NCI-H1105 (cell line): ENCODE measurements around the gene ZNF555.
"Not testable (repeated sequence)": the region's sequence is repeated elsewhere in the genome, so short reads cannot be mapped to it uniquely, and the experiment has no call there.

Source experiments
- DNase-seq: peaks from one replicate; lab custom pipeline; 2025; lab: John Stamatoyannopoulos, UW

ZNF555 gene

DNA sequence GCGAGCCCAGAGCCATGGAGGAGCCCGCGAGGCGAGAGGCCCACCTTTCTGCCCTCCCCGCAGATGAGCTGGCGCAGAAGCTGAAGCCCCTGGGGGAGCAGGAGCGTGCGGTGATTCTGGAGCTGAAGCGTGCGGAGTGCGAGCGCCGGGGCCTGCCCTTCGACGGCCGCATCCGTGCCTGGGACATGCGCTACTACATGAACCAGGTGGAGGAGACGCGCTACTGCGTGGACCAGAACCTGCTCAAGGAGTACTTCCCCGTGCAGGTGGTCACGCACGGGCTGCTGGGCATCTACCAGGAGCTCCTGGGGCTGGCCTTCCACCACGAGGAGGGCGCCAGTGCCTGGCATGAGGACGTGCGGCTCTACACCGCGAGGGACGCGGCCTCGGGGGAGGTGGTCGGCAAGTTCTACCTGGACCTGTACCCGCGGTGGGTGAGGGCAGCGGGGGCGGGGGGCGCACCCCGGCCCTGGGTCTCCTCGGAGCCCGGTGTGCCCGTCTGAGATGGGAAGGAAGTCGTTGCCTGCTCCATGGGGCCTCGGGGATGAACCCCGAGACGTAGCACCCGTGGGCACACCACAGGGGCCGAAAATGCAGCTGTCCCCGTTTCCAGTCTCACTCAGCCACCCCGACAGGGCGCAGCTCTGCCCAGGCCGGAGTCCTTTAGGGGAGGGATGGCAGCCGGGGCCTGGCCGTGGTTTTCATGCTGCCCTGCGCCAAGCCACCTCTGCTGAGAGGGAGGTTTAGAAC lies 33.7 kb upstream of the ZNF555 start:
- no peak for DNase-seq

DNA sequence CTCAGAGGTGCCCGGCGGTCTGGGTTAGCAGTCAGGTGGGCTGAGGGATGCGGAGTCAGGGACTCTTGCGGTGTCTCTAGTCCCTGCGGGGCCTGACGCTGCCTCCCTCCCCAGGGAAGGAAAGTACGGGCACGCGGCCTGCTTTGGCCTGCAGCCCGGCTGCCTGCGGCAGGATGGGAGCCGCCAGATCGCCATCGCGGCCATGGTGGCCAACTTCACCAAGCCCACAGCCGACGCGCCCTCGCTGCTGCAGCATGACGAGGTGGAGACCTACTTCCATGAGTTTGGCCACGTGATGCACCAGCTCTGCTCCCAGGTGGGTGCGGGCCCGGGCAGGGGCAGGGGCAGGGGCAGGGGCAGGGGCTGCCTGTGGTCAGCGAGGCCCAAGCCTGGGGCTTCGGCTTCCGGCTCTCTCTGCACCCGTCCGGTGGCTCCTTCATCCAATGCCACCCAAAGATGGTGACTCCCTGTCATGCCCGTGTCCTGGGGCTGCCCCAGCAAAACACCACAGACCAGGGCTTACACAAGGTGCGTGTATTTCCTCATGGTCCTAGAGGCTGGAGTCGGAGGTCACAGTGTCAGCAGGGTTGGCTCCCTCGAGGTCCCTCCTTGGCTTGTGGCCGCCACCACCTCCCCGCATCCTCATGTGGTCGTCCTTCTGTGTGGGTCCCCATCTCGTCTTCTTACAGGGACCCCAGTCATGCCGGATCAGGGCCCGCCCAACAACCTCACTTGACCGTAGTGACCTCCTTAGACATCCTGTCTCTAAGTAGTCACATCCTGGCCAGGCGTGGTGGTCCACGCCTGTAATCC lies 32.9 kb upstream of the ZNF555 start:
- DNase-seq, result no peak

DNA sequence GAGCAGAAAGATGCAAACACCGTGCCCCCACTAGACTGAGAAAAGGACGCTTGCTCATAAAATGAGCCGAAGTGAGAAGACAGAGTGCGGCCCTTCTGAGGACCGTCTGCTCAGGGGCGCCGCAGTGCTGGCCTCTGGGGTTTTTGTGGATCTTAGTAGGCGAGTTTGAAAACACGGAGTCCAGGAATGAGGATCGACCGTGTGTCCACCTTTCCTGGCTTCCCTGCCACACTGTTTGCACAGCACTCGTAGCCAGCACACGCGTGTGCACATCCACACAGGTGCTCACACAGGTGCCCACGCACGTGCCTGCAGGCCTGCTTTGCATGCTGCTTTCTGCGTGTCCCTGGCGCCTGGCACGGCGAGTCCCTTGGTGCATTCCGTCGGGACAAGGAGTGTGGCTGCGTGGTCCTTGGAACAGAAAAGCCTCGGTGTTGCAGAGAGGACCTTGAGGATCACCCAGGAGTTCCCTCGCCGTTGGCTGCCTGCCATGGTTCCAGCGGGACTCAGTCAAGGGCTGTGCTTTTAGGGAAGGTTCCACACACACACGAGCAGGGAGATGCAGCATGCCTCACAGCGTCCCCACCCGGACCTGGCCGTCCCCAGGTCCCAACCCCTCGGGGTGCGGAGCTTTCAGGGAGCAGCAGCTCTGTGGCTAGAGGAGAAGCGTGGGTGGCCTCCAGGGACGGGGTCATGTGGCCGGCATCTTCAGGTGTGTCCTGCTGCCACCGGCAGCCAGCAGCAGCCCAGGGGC lies 31.7 kb upstream of the ZNF555 start:
- DNase-seq, result no peak

DNA sequence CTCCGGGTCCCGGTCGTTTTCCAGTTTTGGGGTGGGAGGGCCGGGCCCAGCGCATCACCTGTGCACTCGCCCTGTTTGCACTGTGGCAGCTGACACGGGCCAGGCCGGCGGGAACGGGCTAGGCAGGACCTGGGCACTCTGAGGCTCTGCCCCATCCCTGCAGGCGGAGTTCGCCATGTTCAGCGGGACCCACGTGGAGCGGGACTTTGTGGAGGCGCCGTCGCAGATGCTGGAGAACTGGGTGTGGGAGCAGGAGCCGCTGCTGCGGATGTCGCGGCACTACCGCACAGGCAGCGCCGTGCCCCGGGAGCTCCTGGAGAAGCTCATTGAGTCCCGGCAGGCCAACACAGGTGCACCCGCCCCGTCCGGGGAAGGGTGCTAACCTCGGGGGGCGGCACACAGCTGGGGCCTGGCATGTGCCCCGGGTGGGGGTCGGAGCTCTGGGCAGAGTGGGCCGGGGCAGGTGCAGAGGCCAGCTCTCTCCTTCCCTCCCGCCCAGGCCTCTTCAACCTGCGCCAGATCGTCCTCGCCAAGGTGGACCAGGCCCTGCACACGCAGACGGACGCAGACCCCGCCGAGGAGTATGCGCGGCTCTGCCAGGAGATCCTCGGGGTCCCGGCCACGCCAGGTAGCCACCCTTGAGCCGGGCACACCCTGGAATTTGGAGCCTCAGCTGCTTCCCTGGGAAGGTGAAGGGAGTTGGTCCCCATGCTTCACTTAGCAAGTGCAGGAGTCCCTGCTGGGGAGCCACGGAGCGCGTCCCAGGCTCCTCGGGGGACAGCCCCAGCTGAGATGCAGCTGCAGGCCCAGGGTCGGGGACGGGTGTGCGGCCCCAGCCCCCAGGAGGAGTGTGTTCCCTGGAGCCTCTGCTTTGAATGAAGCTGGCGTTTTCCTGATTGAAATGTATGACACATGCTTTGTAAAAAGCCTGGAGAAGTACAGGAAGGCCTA lies 30.9 kb upstream of the ZNF555 start:
- DNase-seq, result no peak

DNA sequence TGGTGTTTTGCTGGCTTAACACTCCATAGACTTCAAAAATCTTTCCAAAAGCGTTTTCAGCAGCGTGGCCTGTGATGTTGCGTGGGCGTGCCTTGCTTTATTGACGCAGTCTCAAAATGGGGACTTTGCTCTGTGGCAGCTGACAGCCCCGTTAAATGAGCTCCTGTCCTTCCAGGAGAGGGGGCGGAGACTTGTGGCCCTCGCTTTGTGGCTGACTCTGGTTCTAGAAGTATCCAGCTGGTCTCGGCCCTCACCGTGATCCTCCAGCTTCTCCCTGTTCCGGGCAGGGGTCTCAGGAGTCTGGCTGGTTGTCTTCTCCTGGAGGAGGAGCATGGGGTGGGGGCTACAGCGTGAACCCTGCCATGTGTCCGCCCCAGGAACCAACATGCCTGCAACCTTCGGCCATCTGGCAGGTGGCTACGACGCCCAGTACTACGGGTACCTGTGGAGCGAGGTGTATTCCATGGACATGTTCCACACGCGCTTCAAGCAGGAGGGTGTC lies 30.0 kb upstream of the ZNF555 start:
- no peak for DNase-seq

DNA sequence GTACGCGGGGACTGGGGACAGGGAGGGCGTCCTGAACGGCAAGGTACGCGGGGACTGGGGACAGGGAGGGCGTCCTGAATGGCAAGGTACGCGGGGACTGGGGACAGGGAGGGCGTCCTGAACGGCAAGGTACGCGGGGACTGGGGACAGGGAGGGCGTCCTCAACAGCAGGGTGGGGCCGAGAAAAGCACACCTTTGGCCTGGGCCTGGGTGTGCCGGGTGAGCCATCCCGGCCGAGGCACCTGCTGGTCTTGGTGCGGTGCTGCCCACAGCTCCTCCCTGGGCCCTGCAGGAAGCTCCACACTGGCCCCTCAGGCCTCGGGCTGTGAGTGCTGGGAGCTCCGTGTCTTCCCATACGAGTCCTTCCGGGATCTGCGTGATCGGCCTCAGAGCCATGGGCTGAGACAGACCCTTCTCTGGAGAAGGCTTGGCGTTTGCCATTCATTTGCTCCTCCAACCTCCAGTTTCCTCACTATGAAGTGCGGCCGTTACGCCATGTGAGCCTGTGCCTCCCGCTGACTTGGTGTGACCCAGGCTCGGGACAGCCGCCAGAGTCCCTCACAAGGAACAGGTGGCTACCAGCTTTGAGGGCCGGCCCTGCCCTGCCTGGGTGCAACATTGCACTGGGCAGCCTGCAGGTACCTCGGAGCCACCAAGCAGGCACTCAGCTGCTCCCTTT lies 29.4 kb upstream of the ZNF555 start:
- no peak for DNase-seq

DNA sequence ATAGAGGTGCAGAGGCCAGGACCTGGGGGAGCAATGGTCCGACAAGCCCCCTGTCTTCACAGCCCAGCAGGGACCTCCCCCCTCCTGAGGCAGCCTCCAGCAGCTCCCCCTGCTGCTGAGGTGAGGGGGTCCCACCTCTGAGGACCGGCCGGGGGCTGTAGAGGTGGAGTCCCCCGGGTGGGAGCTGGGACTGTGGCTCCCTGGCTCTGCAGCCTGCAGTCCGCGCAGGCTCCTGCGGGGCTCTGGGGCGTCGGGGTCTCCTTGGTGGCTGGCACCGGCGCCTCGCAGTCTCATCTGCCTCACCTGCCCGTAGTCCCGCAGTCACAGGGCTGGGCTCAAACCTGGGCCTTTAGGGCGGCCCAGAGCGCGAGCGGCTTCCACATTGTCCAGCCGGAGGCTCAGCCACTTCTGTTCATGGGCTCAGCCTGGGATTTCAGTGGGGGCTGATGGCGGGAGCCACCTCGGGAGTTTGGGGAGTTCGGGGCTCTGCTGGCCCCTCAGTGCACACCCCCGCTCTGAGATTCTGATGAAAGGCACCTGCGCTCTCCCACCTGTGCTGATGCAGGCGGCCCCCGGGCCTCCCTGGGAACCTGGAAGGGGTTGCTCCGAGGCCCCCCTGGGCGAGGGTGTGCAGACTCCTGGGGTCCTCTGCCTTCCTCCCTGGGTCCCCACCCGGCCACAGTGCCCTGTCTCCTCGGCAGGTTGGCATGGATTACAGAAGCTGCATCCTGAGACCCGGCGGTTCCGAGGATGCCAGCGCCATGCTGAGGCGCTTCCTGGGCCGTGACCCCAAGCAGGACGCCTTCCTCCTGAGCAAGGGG lies 28.7 kb upstream of the ZNF555 start:
- DNase-seq, result no peak

DNA sequence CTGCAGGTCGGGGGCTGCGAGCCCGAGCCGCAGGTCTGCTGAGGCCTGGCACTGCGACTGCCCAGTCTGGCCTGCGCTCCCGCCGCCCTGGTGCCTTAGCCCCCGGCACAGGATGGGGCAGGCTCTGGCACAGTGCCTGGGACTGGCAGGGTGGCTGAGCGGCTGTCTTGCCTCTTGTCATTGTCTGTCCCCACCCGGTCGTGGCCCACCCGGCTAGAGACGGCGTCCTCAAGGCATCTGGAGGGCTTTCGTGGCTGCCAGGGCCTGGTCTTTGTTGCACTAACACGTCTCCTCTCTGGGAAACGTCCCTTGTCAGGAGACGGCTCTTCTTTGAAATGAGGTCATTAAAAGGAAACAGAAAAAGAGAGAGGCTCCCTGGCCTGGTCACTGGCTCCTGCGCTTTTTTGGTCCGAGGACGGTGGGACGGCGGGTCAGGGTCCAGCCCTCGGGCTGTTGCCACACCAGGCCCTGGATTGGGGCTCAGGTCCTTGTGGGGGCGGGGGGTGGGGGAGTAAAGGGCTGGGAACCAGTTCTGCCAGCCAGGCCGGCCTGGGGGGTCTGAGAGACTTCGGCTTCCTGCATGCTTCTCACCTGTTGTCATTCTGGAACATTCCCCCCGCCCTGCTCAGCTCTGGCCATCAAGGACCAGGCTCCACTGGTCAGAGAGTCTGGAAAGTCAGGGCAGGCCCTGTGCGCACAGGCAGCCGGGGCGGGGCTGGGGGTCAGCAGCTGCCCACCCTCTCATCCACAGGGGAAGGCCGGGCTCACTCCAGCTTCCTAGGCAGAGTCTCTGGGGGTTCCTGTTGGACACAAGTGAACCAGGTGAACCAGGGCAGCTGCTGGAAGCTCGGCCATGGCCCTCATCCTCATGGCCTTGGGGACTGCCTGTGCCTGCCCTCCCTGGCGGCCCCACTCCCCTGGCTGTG lies 27.8 kb upstream of the ZNF555 start:
- no peak for DNase-seq

DNA sequence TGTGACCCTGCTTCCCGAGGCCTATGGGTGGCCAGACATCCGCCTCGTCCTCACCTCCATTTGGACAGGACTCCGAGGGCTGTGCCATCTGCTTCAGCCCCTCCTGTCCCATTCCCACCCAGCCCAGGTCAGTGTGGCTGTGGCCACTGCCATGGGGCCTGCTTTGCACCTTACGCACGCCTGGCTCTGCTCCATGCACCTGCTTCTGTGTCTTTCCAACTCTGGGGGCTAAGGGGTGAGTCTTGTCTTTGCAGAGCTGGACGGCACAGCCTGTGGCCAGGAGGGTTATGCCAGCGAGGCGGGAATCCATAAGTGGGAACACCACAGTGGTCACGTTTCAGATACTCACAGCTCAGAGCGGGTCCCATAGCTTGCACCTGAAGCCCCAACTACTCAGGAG lies 26.8 kb upstream of the ZNF555 start:
- DNase-seq, result no peak

DNA sequence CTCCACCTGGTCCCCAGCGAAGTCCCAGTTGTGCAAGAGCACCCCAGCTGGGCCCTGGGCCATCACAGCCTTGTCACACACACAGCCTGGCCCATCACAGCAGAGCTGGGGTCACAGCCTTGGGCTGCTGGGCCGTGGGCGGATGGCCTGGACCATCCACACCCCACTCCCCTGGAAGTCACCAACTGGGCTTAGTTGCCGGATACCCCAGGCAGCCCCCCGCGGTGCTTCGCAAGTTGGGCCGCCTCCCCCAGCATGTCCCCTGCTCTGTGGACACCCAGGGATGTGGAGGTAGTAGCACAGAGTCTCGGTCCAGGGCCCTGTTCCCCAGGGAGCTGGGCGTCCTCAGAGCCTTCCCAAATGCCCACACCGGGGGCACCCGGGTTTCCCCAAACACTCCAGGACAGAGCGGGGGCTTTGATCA lies 26.1 kb upstream of the ZNF555 start:
- no peak for DNase-seq

DNA sequence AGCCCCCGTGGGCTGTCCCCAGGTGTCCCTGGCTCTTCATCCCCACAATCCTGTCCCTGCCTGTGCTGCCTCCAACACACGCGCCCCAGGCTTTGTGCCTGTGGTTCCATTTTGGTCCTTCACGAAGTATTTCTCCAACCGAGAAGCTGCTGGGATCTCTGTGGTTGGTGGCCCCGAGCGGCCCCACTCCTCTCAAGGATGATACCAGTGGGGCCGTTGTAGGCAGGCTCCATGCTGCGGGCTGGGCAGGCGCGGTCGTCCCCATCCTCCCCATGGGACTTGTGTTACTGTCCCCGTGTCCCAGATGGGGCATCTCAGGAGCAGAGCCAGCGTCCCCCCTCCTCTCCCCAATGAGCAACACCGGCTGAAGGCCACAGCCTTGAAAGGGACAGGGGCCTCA lies 25.4 kb upstream of the ZNF555 start:
- no peak for DNase-seq

DNA sequence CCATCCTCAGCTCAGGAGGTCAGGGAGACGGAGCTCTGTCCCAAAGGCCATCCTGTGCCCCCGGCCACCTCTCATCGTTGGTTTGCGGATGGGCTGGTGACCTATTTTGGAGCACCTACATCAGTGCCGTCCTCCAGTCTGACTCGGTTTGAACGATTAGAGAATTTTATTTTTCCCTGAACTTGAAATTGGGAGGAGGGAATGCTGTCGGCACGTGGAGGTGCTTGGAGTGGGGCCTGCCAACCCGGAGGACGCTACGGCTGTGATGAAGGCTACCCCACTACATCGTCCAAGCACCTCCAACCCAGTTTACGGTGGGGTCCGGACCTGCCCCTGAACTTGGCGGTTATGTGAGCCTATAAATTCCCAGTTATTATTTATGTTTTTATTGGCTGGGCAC lies 24.6 kb upstream of the ZNF555 start:
- DNase-seq, result no peak

DNA sequence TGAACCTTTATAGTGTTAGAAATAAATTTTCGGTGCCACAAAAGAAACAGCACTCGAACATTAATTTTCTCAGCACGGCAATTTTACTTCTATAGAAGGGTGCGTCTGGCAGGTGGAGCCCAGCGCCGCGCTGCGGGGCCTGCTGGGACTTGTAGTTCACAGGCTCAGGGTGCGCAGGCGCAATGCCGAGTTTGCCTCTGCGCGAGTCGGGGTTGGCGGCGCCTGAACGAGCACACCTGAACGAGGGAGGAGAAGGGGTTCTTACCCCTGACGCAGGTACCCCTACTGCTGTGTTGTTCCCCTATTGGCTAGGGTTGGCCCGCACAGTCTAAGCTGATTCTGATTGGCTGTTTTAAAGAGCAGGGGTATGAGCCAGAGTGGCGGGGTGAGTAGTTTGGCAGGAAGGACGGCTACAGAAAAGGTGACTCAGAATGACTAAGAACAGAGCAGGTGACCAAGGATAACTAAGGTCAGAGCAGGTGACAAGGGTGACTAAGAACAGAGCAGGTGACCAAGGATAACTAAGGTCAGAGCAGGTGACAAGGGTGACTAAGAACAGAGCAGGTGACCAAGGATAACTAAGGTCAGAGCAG lies 23.9 kb upstream of the ZNF555 start:
- not testable (repeated sequence) for DNase-seq

DNA sequence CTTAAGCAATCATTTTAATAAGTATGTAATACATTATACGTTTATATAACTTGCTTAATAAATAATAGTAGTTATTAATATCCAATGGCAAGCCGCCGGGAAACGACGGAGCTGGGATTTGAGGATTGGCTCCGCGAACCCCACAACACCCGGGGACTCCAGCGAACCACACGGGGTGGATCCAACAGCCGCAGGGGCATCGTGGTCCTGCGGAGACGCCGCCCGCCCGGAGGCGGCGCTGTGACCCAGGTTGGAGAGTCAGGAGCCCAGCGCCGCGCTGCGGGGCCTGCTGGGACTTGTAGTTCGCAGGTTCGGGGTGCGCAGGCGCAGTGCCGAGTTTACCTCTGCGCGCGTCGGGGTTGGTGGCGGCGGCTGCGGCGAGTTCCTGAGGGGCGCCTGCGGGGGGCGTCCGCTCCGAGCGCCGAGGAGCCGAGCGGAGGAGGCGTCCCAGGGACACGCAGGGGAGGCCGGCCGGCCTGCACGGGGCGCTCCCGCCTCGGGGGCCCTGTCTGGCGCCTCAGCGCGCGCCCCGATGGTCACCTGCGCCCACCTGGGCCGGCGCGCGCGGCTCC lies 21.6 kb upstream of the ZNF555 start, which contains the start of gene ZNF554:
Gene ZNF554, plus strand, starts transcription at position 329 of the 572 bp plus-strand sequence. Its CDS starts 204 bp downstream, at position 533.
- DNase-seq, result peak; percentile 96

DNA sequence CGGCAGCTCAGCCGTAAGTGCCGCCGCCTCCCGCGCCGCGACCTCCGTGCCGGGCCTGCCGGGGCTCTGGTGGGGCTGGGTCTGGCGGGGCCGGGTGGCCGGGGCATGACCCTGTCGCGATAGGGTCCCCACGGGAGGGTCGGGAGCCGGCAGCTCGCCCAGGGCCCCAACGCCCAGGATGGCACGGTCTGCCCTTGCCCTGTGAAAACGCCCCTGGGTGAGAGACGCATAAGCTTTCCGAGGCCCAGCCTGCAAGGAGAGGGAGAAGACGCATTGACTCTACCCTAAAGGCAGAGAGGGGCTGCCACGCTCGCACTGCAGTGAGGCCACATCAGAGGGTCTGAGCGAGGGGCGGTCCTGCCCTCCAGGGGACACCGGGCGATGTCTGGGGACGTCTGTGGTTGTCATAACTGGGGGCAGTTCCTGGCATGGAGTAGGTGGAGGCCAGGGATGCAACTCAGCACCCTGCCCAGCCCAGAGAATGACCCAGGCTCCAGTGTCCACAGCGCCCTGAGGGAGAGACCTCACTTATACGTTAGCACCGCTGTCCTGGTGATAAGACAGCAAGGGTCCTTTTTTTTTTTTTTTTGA lies 21.1 kb upstream of the ZNF555 start:
- DNase-seq, result peak; percentile 21

DNA sequence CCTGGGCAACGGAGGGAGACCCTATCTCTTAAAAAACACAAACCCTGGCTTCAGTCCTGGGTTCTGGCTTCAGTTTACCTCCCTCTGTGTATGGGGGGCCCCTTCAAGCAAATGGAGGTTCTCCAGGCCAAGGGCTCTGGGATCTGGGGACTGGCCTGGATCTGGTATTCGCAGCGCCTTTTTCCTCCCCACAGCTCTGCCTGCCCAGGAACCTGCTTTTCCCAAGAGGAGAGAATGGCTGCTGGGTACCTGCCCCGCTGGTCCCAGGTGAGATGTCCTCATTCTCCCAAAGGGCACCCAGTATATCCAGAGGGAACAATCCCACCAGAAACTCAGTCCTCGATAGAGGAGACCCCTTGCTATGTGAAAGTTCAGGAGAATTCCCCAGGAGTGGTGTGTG lies 18.4 kb upstream of the ZNF555 start:
- DNase-seq, result no peak

DNA sequence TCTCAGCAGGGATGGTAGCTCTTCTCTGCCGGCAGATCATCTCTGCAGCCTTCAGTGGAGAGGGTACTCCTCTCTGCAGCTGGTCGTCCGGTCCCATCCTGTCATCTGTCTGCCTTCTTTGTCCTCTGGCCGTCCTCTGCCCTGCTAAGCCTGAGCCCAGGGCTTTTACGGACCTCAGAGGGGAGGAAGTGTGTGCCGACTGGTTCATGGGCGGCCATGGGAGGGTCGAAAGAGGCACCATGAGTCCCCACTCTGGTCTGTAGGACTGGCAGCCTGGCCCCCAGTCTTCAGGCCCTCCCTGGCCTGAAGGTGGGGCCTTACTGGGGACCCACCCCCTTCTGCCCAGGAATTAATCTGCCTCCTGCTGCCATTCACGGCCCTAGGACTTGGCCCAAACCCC lies 17.6 kb upstream of the ZNF555 start:
- no peak for DNase-seq

DNA sequence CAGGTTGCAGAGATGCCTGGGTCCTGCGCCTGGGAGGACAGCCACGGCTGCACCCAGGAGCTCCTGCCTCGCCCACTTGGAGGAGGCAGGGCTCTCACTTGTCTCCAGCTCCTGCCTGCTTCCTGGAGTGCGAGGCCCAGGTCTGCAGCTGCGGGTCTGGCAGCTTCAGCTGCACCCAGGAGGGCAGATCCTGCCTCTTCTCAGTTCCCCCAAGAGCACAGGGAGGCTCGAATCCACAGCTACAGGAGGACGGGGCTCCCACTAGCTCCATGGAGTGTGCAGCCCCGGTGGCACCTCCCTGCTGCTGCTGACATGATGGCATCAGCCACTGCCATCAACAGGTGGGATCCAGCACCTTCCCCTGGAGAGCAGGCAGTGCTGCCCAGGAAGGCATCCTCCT lies 17.1 kb upstream of the ZNF555 start:
- DNase-seq, result no peak
